GM19463 (cell line): ENCODE results near the gene APOL6.
"Not testable (repeated sequence)": the region's sequence is repeated elsewhere in the genome, so short reads cannot be mapped to it uniquely, and the experiment has no call there.

Experiments used
- ATAC-seq: cut with Tn5 transposase; IDR thresholded peaks from one replicate; pipeline ENCODE4 v1.9.1; 2021; ENCODE audit warnings: mild to moderate bottlenecking, moderate library complexity; ENCODE audit not compliant: unreplicated experiment

APOL6 gene

DNA sequence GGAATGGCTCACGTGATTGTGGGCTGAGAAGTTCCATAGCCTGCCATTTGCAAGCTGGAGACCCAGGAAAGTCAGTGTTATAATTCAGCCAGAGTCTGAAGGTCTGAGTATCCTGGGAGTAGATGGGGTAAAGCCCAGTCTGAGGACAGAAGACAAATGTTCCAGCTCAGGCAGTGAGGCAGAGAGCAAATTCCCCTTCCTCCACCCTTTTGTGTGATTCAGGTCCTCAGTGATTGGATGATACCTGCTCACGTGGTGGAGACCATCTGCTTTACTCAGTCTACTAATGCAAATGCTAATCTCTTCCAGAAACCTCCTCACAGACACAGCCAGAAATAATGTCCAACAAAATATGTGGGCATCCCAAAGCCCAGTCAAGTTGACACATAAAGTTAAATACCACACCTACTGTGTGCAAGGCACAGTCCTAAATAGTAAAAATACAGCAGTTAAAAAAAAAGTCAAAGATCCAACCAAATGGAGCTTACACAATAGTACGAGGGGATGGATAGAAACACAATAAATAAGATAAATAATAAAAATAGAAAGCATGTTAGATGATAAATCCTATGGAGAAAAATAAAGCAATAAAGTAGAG lies 13.2 kb upstream of the APOL6 start:
- ATAC-seq, result no peak

- ATAC-seq, result no peak
Observed at GRCh38 chr22:35637254-35637653, 11.0 kb upstream of the APOL6 start.

DNA sequence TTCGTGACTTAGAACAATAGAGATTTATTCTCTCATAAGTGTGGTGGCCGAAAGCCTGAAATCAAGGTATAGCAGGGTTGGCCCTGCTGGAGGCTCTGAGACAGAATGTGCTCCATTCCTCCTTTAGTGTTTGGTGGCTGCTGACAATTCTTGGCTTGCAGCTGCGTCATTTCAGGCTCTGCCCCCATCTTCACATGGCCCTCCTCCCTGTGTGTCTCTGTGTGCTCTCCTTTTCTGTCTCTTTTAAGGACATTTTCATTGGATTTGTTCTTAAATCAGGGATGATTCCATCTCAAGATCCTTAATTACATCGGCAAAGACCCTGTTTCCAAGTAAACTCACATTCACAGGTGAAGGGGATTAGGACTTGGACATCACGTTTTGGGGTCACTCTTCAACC lies 10.2 kb upstream of the APOL6 start:
- ATAC-seq, result no peak

DNA sequence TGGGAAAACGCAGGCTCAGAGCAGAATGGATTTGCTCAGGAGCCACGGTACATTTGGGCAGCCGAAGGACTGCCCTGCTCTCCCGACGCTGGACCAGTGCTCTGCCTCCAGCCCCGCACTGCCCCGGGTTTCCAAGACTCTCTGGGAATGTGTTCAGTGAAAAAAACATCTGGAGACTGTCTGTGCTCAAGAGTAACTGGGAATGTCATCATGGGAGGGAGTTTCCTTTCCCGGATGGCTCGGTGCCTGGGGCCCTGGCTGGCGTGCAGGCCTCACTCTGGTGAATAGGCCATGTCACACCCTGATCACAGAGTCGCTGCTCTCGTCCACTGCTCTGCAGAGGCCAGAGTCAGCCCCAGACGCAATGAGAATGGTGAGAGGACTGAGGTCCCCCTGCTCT lies 9.8 kb upstream of the APOL6 start:
- no peak for ATAC-seq

- no peak for ATAC-seq
Observed at GRCh38 chr22:35641494-35642120, 6.6 kb upstream of the APOL6 start.

- no peak for ATAC-seq
Observed at GRCh38 chr22:35642305-35642741, 5.9 kb upstream of the APOL6 start.

- ATAC-seq, result no peak
Observed at GRCh38 chr22:35643991-35644390, 4.3 kb upstream of the APOL6 start.

- ATAC-seq, result no peak
Observed at GRCh38 chr22:35645646-35646045, 2.6 kb upstream of the APOL6 start.

- no peak for ATAC-seq
Observed at GRCh38 chr22:35649026-35649553, 844 bp downstream of the APOL6 start.

DNA sequence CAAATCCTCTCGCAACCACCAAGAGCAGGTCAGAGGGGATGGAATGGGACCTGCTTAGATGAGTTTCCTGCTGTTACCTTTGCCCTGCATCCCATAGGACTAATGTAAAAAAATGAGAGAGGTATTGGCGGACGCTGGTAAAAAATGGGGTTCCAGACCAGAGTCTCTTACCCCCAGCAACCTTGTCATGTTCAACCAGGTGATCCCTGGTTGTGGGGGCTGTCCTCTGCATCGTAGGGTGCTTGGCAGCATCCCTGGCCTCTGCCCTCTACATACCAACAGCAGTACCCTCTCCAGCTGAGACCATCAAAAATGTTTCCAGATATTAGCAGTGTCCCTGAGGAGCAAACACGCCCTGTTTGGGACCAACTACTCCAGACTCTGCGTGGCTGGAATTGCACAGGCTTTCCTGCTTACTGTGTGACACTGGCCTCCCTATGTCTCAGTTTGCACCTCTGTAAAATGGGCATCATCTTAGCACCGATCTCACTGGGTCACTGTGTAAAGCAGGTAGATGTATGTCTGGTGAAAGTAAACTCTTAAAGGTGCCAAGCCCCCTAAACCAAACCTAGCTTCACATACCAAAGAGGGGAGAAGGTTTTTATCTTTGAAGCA lies 1.5 kb downstream of the APOL6 start:
- ATAC-seq, result no peak

DNA sequence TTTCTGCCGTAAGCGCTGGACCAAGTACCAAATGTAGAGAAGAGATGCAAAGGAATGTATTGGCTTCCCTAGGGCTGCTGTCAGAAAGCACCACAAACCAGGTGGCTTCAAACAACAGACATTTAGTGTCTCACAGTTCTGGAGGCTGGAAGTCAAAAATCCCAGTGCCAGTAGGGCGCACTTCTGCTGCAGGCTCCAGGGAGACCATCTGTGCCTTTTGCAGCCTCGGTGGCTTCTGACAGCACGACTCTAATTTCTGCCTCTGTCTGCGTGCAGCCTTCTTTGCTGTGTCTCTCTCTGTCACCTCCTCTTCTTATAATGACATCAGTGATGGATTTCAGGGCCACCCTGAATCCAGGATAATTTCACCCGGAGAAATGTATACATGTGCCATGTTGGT lies 2.8 kb downstream of the APOL6 start:
- no peak for ATAC-seq

- ATAC-seq, result no peak
Observed at GRCh38 chr22:35653824-35654223, 5.6 kb downstream of the APOL6 start.

GRCh38 chr22:35656284-35656752 lies 8.1 kb downstream of the APOL6 start:
- ATAC-seq, result no peak

DNA sequence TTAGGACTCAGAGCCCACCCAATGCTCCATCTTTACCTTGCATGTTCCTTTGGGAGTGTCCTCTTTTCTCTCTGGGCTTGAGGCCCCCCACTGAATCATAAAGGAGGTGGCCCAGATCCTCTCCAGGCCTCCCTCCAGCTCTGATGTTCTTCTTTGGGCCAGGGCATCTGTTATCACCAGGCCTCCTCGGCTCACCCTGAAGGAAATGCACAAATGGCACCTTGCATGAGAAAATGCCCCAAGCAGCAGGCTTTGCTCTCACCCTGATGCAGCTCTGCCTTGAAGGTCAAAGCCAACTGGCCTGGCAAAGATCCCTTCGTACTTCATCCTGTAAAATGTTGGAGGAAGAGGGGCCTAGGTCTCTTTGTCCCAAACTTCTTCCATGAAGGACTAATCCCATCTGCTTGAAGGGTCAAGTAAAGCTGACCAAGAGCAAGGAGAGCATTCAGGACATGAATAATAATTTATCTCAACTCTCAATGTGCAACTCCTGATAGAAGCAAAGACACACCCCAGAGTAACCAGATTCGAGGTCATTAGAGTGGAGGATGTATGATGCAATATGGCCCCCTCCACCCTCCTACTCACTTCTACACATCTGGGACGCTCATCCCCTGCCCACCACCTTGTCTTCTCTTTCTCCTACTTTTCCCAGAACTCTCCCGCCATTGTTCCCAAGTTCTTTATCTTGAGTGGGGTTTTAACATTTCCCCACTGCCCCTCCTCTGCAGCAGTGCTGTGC lies 9.5 kb downstream of the APOL6 start:
- ATAC-seq, result no peak

GRCh38 chr22:35660291-35661127 lies 12.3 kb downstream of the APOL6 start:
- ATAC-seq, result no peak

GRCh38 chr22:35661464-35661863 lies 13.2 kb downstream of the APOL6 start:
- no peak for ATAC-seq

GRCh38 chr22:35662914-35663313 lies 14.7 kb downstream of the APOL6 start:
- no peak for ATAC-seq

DNA sequence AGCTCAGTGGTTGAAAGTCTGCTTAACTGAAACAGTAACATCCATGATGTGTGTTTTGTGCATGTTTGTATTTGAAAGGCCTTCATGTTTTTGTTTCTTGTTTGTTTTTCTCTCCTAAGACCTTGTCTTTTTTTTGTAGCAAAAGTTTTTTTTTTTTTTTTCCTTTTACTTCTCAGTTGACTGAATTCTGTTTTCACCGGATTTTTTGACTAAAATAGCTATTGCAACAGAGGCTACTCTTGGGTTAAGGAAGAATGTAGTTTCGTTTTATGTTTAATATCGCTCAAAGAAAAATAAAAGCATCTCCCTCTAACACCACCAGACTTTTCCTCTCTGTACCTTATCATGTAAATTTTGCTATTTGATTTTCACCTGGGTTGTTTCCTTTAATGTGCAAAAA lies 15.1 kb downstream of the APOL6 start:
- no peak for ATAC-seq

GRCh38 chr22:35664955-35665587 lies 16.8 kb downstream of the APOL6 start:
- ATAC-seq, result no peak

DNA sequence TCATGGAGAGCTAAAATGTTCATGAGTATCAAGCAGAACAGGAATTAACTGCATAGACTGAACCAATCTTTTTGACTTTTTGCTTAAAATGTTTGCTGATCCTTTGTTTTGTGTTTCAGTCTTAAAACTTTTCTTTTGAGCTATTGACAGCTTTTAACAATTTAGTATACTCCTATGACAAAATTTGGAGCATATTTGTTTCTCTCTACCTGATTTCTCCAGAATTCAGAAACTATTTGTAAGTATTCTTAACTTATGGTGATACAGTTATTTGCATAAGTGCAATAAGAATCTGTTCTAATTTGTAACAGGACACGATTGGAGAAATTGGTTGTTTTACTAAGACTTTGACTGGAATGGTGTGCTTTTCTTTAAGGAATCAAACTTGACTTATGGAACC lies 18.5 kb downstream of the APOL6 start:
- not testable (repeated sequence) for ATAC-seq
